ENCODE data around the gene GXYLT2. TPM values are rescaled to one million over a fixed set of nuclear protein-coding genes. Genes with fewer than 3 reads are reported as not detected.
A peak's percentile ranks its signal among the peaks of the same experiment; 100 is the strongest.

GXYLT2 gene
- 10 to 100 TPM in 2 of 4 donors, 1 to 10 TPM in 2; 1.5 to 12.5 (median 7.5) TPM for total RNA-seq

GRCh38 chr3:72887705-72888545 is at the start of gene GXYLT2:
Gene GXYLT2, plus strand, starts transcription at chr3:72888046. Its CDS starts 188 bp downstream, at chr3:72888234.
- DNase-seq: peak; percentile 68
- Histone ChIP-seq H3K27ac (peak within 1 kb of the TSS; percentile 58 to 75 (median 66)), H3K36me3 (no peaks in the 10 kb centered on the region), H3K9me3 (no peaks in the 10 kb centered on the region), H3K27me3 (no peaks in the 10 kb centered on the region), H3K4me3 (peak within 1 kb of the TSS; percentile 18 to 57 (median 46)), H3K4me1 (peaks cover 9 to 55% (median 30%) of the 10 kb centered on the region in 4 donors)
- no peak for TF ChIP-seq POLR2AphosphoS5 (IDR thresholded peaks at IDR 0.05)
- no peak for TF ChIP-seq POLR2A (IDR thresholded peaks at IDR 0.05)
- no peak for TF ChIP-seq CTCF (IDR thresholded peaks at IDR 0.05)
- no peak for TF ChIP-seq EP300 (IDR thresholded peaks at IDR 0.05; ENCODE audit: low read depth)
- WGBS, 2 donors (ENCODE audit: low coverage in 1 of 2): 0 to 1% methylated on average over 5 to 25 of the region's 96 CpGs
- in situ Hi-C loops (cut with MboI; ENCODE audit: low pct_ligation_motif_present in 1 of 4, low pct_unique_long_range_greater_than_20kb in 1 of 4, low sequenced_read_pairs in 3 of 4): no loop called here
- intact Hi-C loops (cut with DNase I; ENCODE audit: low total_unique reads): no loop called here

GRCh38 chr3:72839057-72839456 is 48.8 kb upstream of the GXYLT2 start:
- H3K27ac ChIP-seq: no peak overlapping the region
- H3K36me3 ChIP-seq: peaks cover 0 to 19% (median 5%) of the 10 kb centered on the region in 4 donors
- intact Hi-C loops (cut with DNase I; ENCODE audit: low total_unique reads): no loop called here
- H3K4me1 ChIP-seq: no peaks in the 10 kb centered on the region
- H3K4me3 ChIP-seq: no peak overlapping the region
- WGBS, 2 donors (ENCODE audit: low coverage in 1 of 2): 88 to 91% methylated on average over 2 to 3 of the region's 3 CpGs
- DNase-seq: no peak
- no peaks in the 10 kb centered on the region for H3K9me3 ChIP-seq
- TF ChIP-seq CTCF (IDR thresholded peaks at IDR 0.05): no peak
- TF ChIP-seq POLR2AphosphoS5 (IDR thresholded peaks at IDR 0.05): no peak
- TF ChIP-seq EP300 (IDR thresholded peaks at IDR 0.05; ENCODE audit: low read depth): no peak
- no peak for TF ChIP-seq POLR2A (IDR thresholded peaks at IDR 0.05)
- H3K27me3 ChIP-seq: no peaks in the 10 kb centered on the region
- in situ Hi-C loops (cut with MboI; ENCODE audit: low pct_ligation_motif_present in 1 of 4, low pct_unique_long_range_greater_than_20kb in 1 of 4, low sequenced_read_pairs in 3 of 4): loop anchor here in 2 of 4 donors (25.0 kb wide), 3 partner anchors 223 to 1127 kb away; partner anchors contain the start of genes EBLN2 (in 1 of the 2) and EIF4E3 (in 1 of the 2)

- no peak for DNase-seq
- no peak for TF ChIP-seq CTCF (IDR thresholded peaks at IDR 0.05)
- no peak for TF ChIP-seq POLR2A (IDR thresholded peaks at IDR 0.05)
- TF ChIP-seq POLR2AphosphoS5 (IDR thresholded peaks at IDR 0.05): no peak
- no peak for TF ChIP-seq EP300 (IDR thresholded peaks at IDR 0.05; ENCODE audit: low read depth)
- intact Hi-C loops (cut with DNase I; ENCODE audit: low total_unique reads): no loop called here
Observed at GRCh38 chr3:72844436-72844993, 43.3 kb upstream of the GXYLT2 start.

GRCh38 chr3:72846166-72846565 is 41.7 kb upstream of the GXYLT2 start:
- no peak overlapping the region for H3K27ac ChIP-seq
- in situ Hi-C loops (cut with MboI; ENCODE audit: low pct_ligation_motif_present in 1 of 4, low pct_unique_long_range_greater_than_20kb in 1 of 4, low sequenced_read_pairs in 3 of 4): loop anchor here in 2 of 4 donors (25.0 kb wide), 3 partner anchors 216 to 1134 kb away; partner anchors contain the start of genes EBLN2 (in 1 of the 2) and EIF4E3 (in 1 of the 2)

More at GRCh38 chr3:72844436-72844993, 43.3 kb upstream of the GXYLT2 start:
- peaks cover 0 to 10% (median 5%) of the 10 kb centered on the region in 4 donors for H3K36me3 ChIP-seq
- H3K4me3 ChIP-seq: no peak overlapping the region
- no peak overlapping the region for H3K27ac ChIP-seq
- peaks cover 7 to 29% (median 14%) of the 10 kb centered on the region in 4 donors for H3K4me1 ChIP-seq
- 84 to 86% methylated on average over 1 of the region's 1 CpG for WGBS, 2 donors (ENCODE audit: low coverage in 1 of 2)
- H3K9me3 ChIP-seq: no peaks in the 10 kb centered on the region
- in situ Hi-C loops (cut with MboI; ENCODE audit: low pct_ligation_motif_present in 1 of 4, low pct_unique_long_range_greater_than_20kb in 1 of 4, low sequenced_read_pairs in 3 of 4): loop anchor here in 2 of 4 donors (25.0 kb wide), 3 partner anchors 218 to 1132 kb away; partner anchors contain the start of genes EBLN2 (in 1 of the 2) and EIF4E3 (in 1 of the 2)
- no peaks in the 10 kb centered on the region for H3K27me3 ChIP-seq

More at GRCh38 chr3:72846166-72846565, 41.7 kb upstream of the GXYLT2 start:
- intact Hi-C loops (cut with DNase I; ENCODE audit: low total_unique reads): loop anchor here (5.0 kb wide), 1 partner anchor 151 kb away; the partner anchor contains the start of gene PPP4R2
- DNase-seq: no peak
- peaks cover 7 to 30% (median 14%) of the 10 kb centered on the region in 4 donors for H3K4me1 ChIP-seq
- H3K36me3 ChIP-seq: no peaks in the 10 kb centered on the region
- TF ChIP-seq CTCF (IDR thresholded peaks at IDR 0.05) (no peak), EP300 (IDR thresholded peaks at IDR 0.05; ENCODE audit: low read depth) (no peak), POLR2AphosphoS5 (IDR thresholded peaks at IDR 0.05) (no peak), POLR2A (IDR thresholded peaks at IDR 0.05) (no peak)
- WGBS, 2 donors (ENCODE audit: low coverage in 1 of 2): 95 to 99% methylated on average over 7 to 10 of the region's 10 CpGs
- no peak overlapping the region for H3K4me3 ChIP-seq
- H3K27me3 ChIP-seq: no peaks in the 10 kb centered on the region
- no peaks in the 10 kb centered on the region for H3K9me3 ChIP-seq

All from transverse colon (tissue), 4 donors.